Stimulated activated CD8-positive, alpha-beta memory T cell treated with anti-CD3 and anti-CD28 coated beads, Interleukin-15, amount 100 ng/mL, for 4 hours (primary cell): ENCODE measurements around the gene TIAM2.
"Not testable (repeated sequence)": the region's sequence is repeated elsewhere in the genome, so short reads cannot be mapped to it uniquely, and the experiment has no call there.

Source experiments
- DNase-seq, 2 donors: peaks; one replicate each; pipeline ENCODE4 v3.0.0-alpha.2; 2020; ENCODE audit warnings: low read depth in 2 of 2

The TIAM2 gene

GRCh38 chr6:155100087-155100486 is 105.0 kb downstream of the TIAM2 start:
- DNase-seq, result no peak

GRCh38 chr6:155100591-155100990 is 105.5 kb downstream of the TIAM2 start:
- no peak for DNase-seq

GRCh38 chr6:155103083-155103645 is 108.0 kb downstream of the TIAM2 start:
- DNase-seq, result not testable (repeated sequence)

- no peak for DNase-seq
Measured at GRCh38 chr6:155103816-155104366, 108.8 kb downstream of the TIAM2 start.

DNA sequence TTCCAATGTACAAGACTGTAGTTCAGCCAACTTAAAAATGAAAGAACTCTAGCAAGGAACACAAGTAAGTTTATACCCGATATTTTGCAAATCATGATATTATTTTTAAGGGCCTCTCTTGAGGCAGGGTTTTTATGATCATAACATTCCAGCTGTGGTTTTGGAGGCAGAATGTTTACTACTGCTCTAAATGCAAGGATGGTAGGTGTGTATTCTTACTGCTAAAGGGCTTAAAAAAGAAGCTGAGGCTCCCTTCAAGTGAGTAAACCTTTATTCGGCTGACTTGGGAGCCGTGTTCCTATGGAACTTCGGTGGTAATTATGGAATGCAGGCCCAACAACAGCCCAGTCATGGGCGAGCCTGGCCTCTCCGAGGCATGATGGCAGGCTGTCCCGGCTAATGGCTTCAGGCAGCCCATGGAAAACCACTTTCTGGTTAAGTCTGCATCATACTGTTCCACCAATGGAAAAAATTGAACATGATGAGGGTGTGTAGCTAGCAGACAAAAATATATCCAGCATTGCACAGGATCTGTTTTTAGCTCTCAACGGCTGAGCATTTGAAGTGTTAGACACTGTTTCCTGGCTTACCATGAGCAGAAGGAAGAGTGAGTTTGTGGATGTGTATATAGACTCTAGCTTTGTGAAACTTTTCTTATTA is 111.5 kb downstream of the TIAM2 start:
- DNase-seq, result no peak

DNA sequence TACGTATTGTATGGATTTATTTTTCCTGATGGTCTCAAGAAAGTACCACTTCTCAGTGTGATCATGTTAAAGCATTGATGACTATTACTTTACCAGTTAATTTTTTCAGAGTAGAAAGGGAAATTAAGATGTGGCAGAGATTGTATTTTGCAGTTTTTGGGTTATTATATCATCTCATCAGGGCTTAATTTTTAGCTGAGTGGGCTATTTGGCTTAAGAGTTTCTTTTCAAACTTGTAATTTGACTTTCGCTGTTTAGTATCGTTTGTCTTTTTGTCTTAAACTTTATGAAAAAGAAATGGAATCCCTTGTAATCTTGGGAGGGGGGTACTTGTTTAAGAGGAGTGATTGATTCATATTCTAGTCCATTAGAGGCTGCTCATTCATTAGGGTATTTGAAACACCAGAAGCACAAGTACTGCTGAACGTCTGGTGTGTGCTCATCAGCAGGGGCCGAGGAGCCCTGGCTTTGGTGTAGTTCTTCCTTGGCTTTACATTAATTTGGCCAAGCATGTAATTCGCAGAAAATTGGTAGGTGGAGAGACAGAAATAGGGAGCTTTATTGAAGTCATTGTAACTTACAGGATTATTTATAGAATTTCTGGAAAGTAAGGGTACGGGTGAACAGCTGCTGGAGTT is 112.4 kb downstream of the TIAM2 start:
- DNase-seq, result no peak

DNA sequence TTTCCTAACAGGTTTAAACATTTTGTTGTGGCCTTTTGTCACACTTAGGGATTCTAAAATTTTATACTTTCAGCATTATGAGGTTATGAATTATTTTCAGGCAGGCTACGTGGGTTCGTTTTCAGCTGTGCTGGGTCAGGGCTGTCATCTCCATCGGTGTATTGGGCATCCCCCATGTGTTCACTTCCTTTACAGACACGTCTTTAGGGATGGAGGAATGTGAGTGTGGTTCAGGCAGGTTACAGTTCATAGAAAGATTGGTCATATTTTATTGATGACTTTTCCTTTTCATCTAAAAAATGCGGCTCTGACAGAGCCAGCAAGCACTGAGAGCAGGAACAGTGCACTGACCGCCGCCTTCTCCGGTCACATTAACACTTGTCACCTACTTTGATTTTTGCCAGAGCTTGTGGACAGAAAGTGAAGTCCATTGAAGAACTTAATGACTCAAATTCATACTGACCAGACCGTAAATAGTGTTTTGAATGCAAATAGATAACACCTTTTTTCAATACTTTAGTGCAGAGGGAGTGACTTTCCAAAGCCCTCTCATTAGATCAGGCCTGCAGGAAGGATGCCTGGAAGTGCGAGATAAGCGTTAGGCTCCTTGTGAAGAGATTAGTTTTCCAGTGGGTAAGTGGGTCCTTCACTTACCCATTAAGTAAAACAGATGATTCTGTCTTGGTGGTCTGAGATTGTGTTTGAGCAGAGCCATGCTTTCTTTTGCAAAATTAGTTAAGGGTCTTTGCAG is 113.1 kb downstream of the TIAM2 start:
- no peak for DNase-seq

GRCh38 chr6:155110721-155111120 is 115.6 kb downstream of the TIAM2 start:
- no peak for DNase-seq

- no peak for DNase-seq
Measured at GRCh38 chr6:155112757-155113156, 117.6 kb downstream of the TIAM2 start.

DNA sequence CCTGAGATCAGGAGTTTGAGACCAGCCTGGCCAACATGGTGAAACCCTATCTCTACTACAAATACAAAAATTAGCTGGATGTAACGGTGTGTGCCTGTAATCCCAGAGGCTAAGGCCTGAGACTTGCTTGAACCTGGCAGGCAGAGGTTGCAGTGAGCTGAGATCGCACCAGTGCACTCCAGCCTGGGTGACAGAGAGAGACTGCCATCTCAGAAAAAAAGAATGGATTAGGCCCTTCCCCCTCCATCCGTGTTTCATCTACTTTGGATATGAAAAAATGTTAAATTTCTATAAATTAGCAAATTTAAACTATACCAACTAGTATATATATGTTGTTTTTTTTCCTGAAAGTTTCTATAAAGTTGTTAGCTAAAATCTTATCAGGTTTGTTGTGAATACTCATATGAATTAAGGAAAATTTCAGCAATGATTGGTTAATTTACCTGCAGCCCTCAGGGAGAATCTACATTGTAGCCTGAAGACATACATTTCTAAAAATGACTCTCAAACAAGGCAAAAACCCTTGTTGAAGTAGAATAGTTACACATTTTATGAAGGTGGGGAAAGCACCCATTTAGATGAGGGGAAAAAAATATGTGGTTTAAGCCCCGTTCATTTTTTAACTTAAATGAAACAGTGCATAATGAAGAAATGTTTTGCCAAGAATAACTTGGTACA is 120.9 kb downstream of the TIAM2 start:
- DNase-seq, result no peak

- no peak for DNase-seq
Measured at GRCh38 chr6:155116571-155116910, 121.4 kb downstream of the TIAM2 start.

DNA sequence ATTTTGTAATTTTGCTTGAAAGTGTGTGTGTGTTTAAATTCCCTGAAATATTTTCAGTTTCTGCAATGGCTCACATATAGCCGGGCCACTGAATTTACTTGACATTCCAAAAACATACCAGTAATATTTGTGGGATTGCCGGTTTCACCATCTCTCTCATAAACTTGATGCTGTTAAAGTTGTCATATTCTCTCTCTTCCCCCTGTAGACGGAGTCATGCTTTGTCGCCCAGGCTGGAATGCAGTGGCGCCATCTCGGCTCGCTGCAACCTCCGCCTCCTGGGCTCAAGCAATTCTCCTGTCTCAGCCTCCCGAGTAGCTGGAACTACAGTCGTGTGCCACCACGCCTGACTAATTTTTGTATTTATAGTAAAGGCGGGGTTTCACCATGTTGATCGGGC is 122.1 kb downstream of the TIAM2 start:
- DNase-seq, result no peak

DNA sequence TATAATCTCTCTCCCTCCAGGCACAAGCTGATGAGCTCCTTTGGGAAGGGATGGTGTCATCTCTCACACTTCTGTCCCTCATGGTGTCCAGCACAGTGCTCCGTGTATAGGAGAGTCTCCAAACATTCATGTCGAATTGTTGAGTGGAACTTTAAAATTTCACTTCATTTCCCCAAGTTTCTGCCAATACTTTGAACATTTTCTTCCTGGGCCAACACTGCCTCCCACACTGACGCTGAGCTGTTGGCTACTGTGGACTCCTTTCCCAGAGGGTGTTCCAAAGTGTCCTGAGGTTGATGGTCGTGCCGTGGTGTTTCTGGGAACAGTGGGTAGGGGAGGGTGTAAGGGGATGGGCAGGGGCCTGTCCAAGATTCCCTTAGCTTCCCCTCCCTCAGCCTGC is 122.7 kb downstream of the TIAM2 start:
- no peak for DNase-seq

DNA sequence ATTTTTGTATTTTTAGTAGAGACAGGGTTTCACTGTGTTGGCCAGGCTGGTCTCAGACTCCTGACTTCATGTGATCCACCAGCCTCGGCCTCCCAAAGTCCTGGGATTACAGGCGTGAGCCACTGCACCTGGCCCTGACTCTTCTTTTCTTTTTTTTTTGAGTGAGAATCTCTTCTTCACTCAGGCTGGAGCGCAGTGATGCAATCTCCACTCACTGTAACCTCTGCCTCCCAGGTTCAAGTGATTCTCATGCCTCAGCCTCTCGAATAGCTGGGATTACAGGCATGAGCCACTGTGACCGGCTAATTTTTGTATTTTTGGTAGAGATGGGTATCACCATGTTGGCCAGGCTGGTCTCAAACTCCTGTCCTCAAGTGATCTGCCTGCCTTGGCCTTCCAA is 124.1 kb downstream of the TIAM2 start:
- not testable (repeated sequence) for DNase-seq

GRCh38 chr6:155120034-155120433 is 124.9 kb downstream of the TIAM2 start:
- DNase-seq, result no peak

DNA sequence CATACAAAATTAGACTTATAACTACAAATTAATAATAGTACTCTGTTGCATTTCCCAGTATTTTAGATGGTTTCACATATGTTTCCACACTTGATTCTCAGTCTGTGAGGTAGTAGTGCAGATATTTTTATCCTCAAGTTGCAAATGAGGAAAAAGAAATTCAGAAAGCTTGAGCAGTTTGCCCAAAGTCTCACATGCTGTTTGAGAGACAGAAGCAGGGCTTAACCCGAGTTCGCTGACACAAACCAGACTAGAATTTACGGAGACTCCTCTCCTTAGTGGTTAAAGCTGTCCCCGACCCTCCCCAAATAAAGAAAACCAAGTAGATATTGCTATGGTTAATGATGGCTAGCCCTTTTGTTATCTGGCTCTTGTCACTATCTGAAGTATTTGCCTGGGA is 126.2 kb downstream of the TIAM2 start:
- no peak for DNase-seq

GRCh38 chr6:155121699-155122098 is 126.6 kb downstream of the TIAM2 start:
- no peak for DNase-seq

DNA sequence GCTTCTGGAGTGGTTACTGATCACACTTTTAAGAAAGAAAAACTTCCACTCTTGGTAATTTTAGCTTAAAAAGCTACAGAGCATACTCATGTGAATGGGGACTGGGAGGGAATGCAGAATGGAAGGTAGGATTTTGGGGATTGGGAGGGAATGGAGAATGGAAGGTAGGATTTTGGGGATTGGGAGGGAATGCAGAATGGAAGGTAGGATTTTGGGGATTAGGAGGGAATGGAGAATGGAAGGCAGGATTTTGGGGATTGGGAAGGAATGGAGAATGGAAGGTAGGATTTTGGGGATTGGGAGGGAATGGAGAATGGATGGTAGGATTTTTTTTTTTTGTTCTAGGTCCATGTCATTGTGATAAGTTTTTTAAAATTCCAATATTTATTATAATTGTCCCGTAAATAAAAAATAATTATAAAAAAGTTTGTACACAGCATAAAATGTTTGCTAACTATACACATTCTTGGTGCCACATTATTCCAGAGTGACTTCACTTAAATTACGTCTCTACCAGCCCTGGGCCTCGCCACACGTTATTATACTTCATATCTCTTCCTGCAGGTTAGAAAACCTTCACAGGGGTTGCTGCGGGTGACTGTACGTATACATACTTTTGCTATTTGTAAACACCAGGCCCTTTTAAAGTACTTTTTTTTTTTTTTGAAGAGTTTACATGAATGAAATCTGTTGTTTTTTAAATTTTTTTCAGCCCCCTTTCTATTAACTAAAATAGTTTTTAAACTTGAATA is 127.3 kb downstream of the TIAM2 start:
- DNase-seq, result no peak

DNA sequence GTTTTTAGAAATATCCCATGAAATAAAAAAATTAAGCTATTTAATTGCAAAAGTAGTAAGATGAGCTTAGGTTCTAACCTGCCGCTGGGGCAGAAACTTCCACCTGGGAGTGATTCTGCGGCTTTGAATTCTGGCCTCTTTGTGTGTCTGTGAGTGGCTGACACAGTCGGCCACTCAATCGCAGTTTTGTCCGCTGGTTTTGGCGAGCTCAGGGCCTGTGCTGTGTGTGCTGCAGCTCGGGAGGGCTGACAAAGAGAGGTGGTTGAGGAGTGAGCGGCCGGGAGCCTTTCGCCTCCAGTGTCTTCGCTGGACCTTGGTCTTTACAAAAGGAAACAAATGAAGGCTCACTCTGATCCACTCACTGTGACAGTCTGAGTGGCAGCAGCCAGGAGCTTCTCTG is 128.4 kb downstream of the TIAM2 start:
- no peak for DNase-seq

DNA sequence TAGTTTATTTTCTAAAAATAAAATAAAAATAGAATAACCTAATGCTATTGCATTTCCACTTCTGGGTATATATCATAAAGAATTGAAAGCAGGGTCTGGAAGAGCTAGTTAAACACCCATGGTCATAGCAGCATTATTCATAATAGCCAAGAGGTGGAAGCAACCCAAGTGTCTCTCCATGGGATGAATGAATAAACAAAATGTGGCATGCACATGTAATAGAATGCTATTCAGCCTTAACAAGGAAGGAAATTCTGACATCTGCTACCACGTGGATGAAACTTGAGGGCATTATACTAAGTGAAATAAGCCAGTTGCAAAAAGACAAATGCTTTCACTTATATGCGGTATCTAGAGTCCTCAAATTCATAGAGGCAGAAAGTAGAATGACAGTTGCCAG is 130.8 kb downstream of the TIAM2 start:
- DNase-seq, result no peak

- DNase-seq, result no peak
Measured at GRCh38 chr6:155126727-155127439, 131.8 kb downstream of the TIAM2 start.
